Measurements from ENCODE around the gene GABRG3.

Gene GABRG3

GRCh38 chr15:27065785-27066184 is 94.8 kb downstream of the GABRG3 start:
- no peak for DNase-seq

- no peak for DNase-seq
Measured at GRCh38 chr15:27066446-27066845, 95.5 kb downstream of the GABRG3 start.

- no peak for DNase-seq
Measured at GRCh38 chr15:27067175-27067574, 96.2 kb downstream of the GABRG3 start.

GRCh38 chr15:27070841-27071240 is 99.9 kb downstream of the GABRG3 start:
- no peak for DNase-seq

- DNase-seq = no peak
Measured at GRCh38 chr15:27074179-27074578, 103.2 kb downstream of the GABRG3 start.

- DNase-seq = no peak
Measured at GRCh38 chr15:27077790-27078189, 106.8 kb downstream of the GABRG3 start.

- DNase-seq = no peak
Measured at GRCh38 chr15:27081676-27082418, 110.9 kb downstream of the GABRG3 start.

- DNase-seq = no peak
Measured at GRCh38 chr15:27082526-27082925, 111.5 kb downstream of the GABRG3 start.

GRCh38 chr15:27084844-27085243 is 113.9 kb downstream of the GABRG3 start:
- DNase-seq = no peak

- DNase-seq = no peak
Measured at GRCh38 chr15:27086149-27086548, 115.2 kb downstream of the GABRG3 start.

GRCh38 chr15:27086805-27087204 is 115.8 kb downstream of the GABRG3 start:
- no peak for DNase-seq

GRCh38 chr15:27087651-27088583 is 116.9 kb downstream of the GABRG3 start:
- no peak for DNase-seq

GRCh38 chr15:27088584-27089232 is 117.7 kb downstream of the GABRG3 start:
- DNase-seq = no peak

GRCh38 chr15:27089233-27089586 is 118.2 kb downstream of the GABRG3 start:
- DNase-seq = no peak

GRCh38 chr15:27089676-27090075 is 118.7 kb downstream of the GABRG3 start:
- no peak for DNase-seq

GRCh38 chr15:27091270-27091940 is 120.4 kb downstream of the GABRG3 start:
- no peak for DNase-seq

- DNase-seq = no peak
Measured at GRCh38 chr15:27092390-27092789, 121.4 kb downstream of the GABRG3 start.

- DNase-seq = no peak
Measured at GRCh38 chr15:27094235-27094634, 123.3 kb downstream of the GABRG3 start.

- DNase-seq = no peak
Measured at GRCh38 chr15:27095886-27096624, 125.1 kb downstream of the GABRG3 start.

GRCh38 chr15:27097506-27097905 is 126.5 kb downstream of the GABRG3 start:
- no peak for DNase-seq

- DNase-seq = no peak
Measured at GRCh38 chr15:27101982-27102381, 131.0 kb downstream of the GABRG3 start.

GRCh38 chr15:27111323-27111722 is 140.3 kb downstream of the GABRG3 start:
- DNase-seq = no peak

Measured in stimulated activated naive CD4-positive, alpha-beta T cell treated with Interleukin-2 at 50 U/mL for 16 hours (primary cell).